Tibial nerve (tissue), 4 donors: ENCODE data around the gene LMF1. TPM values are rescaled to one million over a fixed set of nuclear protein-coding genes. Genes with fewer than 3 reads are reported as not detected.

Experiments used
- DNase-seq, 2 donors: peaks; one replicate each; pipeline ENCODE4 v3.0.0-alpha.2; 2019; ENCODE audit warnings: low spot score in 2 of 2
- H3K27ac ChIP-seq, 4 donors: fragments of 200-600 bp; sonication (generic) in 3 of 4; one replicate each; pipeline ENCODE4 v1.5.1; 2017 to 2019; ENCODE audit warnings: mild to moderate bottlenecking in 1 of 4
- H3K27me3 ChIP-seq, 2 donors: fragments of 200-600 bp; sonication (generic) in 1 of 2; one replicate each; pipeline versions ENCODE4 v1.5.1 to v1.6.0; 2017 to 2019
- H3K36me3 ChIP-seq, 3 donors: fragments of 200-600 bp; sonication (generic); one replicate each; pipeline ENCODE4 v1.5.1; 2018 to 2019
- H3K4me1 ChIP-seq, 4 donors: fragments of 200-600 bp; sonication (generic) in 3 of 4; one replicate each; pipeline ENCODE4 v1.5.1; 2017 to 2019
- H3K4me3 ChIP-seq, 4 donors: fragments of 200-600 bp; sonication (generic) in 3 of 4; one replicate each; pipeline ENCODE4 v1.5.1; 2017 to 2019; ENCODE audit warnings: mild to moderate bottlenecking in 1 of 4, moderate library complexity in 1 of 4
- H3K9me3 ChIP-seq, 4 donors: fragments of 200-600 bp; sonication (generic) in 3 of 4; one replicate each; pipeline ENCODE4 v1.5.1; 2017 to 2019
- CTCF ChIP-seq, 5 experiments: fragments of 200-600 bp in 3 of 5; fragments of 450-650 bp in 2 of 5; sonication (generic) in 3 of 5; IDR thresholded peaks; one replicate each; pipeline ENCODE4 v1.5.1; 2016 to 2019; ENCODE audit warnings: antibody characterized with exemption in 5 of 5, mild to moderate bottlenecking in 3 of 5, moderate library complexity in 2 of 5
- EP300 ChIP-seq, 2 donors: sonication (generic); formaldehyde crosslinking; IDR thresholded peaks; one replicate each; pipeline ENCODE4 v1.6.1; 2017; ENCODE audit warnings: antibody characterized with exemption in 2 of 2, mild to moderate bottlenecking in 1 of 2
- POLR2A ChIP-seq, 2 donors: fragments of 450-650 bp; IDR thresholded peaks; one replicate each; pipeline ENCODE4 v1.6.1; 2017; ENCODE audit warnings: antibody characterized with exemption in 2 of 2, mild to moderate bottlenecking in 2 of 2, moderate library complexity in 2 of 2
- WGBS, 2 donors: methylation state at CpG; one replicate each; pipeline ENCODE4 v1.1.5; 2018; 5-methylcytosine and 5-hydroxymethylcytosine counted together
- total RNA-seq, 4 donors: library from RNA; depleted of rRNA; stranded (reverse); fragments of >200 nt; gene quantifications; one replicate each; pipeline ENCODE4 v1.1.0, GENCODE V29; 2016

Gene LMF1
- total RNA-seq, 4 donors from 2014 or later = 24.5 to 58.5 (median 31.8) TPM

GRCh38 chr16:974001-974601, 3.3 kb upstream of the LMF1 start:
- Histone ChIP-seq H3K36me3 (no peaks in the 10 kb centered on the region), H3K4me3 (no peak overlapping the region), H3K27ac (peak overlapping the region; percentile 34 to 84 (median 64)), H3K9me3 (no peaks in the 10 kb centered on the region), H3K27me3 (peaks cover 0 to 3% of the 10 kb centered on the region in 2 donors), H3K4me1 (peaks cover 0 to 95% (median 50%) of the 10 kb centered on the region in 4 donors)
- no peak for DNase-seq
- WGBS, 2 donors = 48 to 49% methylated on average over 21 of the region's 21 CpGs
- no peak for TF ChIP-seq CTCF (IDR thresholded peaks at IDR 0.05)
- TF ChIP-seq EP300 (IDR thresholded peaks at IDR 0.05) = no peak
- no peak for TF ChIP-seq POLR2A (IDR thresholded peaks at IDR 0.05)

- WGBS, 2 donors = 77 to 83% methylated on average over 17 of the region's 17 CpGs
These were observed 2.6 kb upstream of the LMF1 start for GRCh38 chr16:973366-973765.

GRCh38 chr16:972316-973002, 1.7 kb upstream of the LMF1 start:
- DNase-seq = no peak
- H3K36me3 ChIP-seq = peaks cover 0 to 14% (median 0%) of the 10 kb centered on the region in 3 donors
- H3K27ac ChIP-seq = peak overlapping the region; percentile 70 to 92 (median 88)
- no peak overlapping the region for H3K4me3 ChIP-seq
- 33 to 64% methylated on average over 19 to 24 of the region's 32 CpGs for WGBS, 2 donors
- peaks cover 0 to 87% (median 46%) of the 10 kb centered on the region in 4 donors for H3K4me1 ChIP-seq
- no peaks in the 10 kb centered on the region for H3K9me3 ChIP-seq
- no peak for TF ChIP-seq CTCF (IDR thresholded peaks at IDR 0.05)
- TF ChIP-seq POLR2A (IDR thresholded peaks at IDR 0.05) = peak in 1 of 2 donors; percentile 29
- peak in 1 of 2 donors; percentile 71 for TF ChIP-seq EP300 (IDR thresholded peaks at IDR 0.05)
- no peaks in the 10 kb centered on the region for H3K27me3 ChIP-seq

More at GRCh38 chr16:973366-973765, 2.6 kb upstream of the LMF1 start:
- Histone ChIP-seq H3K27ac (peak overlapping the region in 3 of 4 donors; percentile 86 to 92 (median 91)), H3K4me3 (no peak overlapping the region), H3K4me1 (peaks cover 0 to 95% (median 50%) of the 10 kb centered on the region in 4 donors), H3K9me3 (no peaks in the 10 kb centered on the region), H3K27me3 (no peaks in the 10 kb centered on the region), H3K36me3 (peaks cover 0 to 5% (median 0%) of the 10 kb centered on the region in 3 donors)
- TF ChIP-seq POLR2A (IDR thresholded peaks at IDR 0.05) (no peak), EP300 (IDR thresholded peaks at IDR 0.05) (no peak), CTCF (IDR thresholded peaks at IDR 0.05) (no peak)
- no peak for DNase-seq

- no peak for DNase-seq
- no peak overlapping the region for H3K4me3 ChIP-seq
These were observed 1.2 kb upstream of the LMF1 start for GRCh38 chr16:971981-972315.

More at GRCh38 chr16:971981-972315, 1.2 kb upstream of the LMF1 start:
- Histone ChIP-seq H3K27ac (peak overlapping the region; percentile 70 to 92 (median 88)), H3K4me1 (peaks cover 0 to 82% (median 41%) of the 10 kb centered on the region in 4 donors), H3K9me3 (no peaks in the 10 kb centered on the region), H3K27me3 (no peaks in the 10 kb centered on the region), H3K36me3 (peaks cover 0 to 19% (median 0%) of the 10 kb centered on the region in 3 donors)
- WGBS, 2 donors = 75 to 76% methylated on average over 8 of the region's 8 CpGs
- TF ChIP-seq EP300 (IDR thresholded peaks at IDR 0.05) = no peak
- TF ChIP-seq POLR2A (IDR thresholded peaks at IDR 0.05) = no peak
- no peak for TF ChIP-seq CTCF (IDR thresholded peaks at IDR 0.05)
